Tibial nerve (tissue), 3 donors: ENCODE data around the gene ZNF777.

Experiments used
- POLR2A ChIP-seq, 2 donors: fragments of 450-650 bp; IDR thresholded peaks; one replicate each; pipeline ENCODE4 v1.6.1; 2017; ENCODE audit warnings: antibody characterized with exemption in 2 of 2, mild to moderate bottlenecking in 2 of 2, moderate library complexity in 2 of 2
- TF ChIP-seq, protein P1 (sequence below), 5 experiments: fragments of 200-600 bp in 3 of 5; fragments of 450-650 bp in 2 of 5; sonication (generic) in 3 of 5; IDR thresholded peaks; one replicate each; pipeline ENCODE4 v1.5.1; 2016 to 2019; ENCODE audit warnings: antibody characterized with exemption in 5 of 5, mild to moderate bottlenecking in 3 of 5, moderate library complexity in 2 of 5

DNA sequence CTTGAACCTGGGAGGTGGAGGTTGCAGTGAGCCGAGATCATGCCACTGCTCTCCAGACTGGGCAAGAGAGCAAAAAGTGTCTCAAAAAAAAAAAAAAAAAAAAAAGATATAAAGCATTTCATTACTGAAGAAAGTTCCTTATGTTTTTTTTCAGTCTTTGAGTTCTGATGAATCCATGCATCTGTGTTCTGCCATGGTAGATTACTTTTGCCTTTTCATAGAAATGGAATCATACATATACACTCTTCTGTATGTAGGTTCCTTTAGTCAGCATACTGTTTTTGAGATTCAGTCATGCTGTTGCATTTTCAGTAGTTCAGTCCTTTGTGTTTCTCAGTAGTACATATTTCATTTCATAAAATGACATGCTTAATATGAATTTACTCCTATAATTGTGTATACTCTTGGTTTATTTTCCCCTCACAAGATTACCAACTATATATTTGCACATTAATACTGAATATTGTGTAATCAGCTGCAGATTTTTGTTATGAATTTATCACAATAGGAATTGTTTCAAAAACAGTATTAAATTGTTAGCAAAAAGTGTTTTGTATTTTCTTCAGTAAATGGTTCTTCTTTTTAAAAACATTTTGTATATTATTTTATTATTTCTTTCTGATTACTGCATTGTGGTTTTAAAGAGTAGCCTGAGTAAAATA lies 2.8 kb upstream of the ZNF777 start:
- TF ChIP-seq, protein P1, sequence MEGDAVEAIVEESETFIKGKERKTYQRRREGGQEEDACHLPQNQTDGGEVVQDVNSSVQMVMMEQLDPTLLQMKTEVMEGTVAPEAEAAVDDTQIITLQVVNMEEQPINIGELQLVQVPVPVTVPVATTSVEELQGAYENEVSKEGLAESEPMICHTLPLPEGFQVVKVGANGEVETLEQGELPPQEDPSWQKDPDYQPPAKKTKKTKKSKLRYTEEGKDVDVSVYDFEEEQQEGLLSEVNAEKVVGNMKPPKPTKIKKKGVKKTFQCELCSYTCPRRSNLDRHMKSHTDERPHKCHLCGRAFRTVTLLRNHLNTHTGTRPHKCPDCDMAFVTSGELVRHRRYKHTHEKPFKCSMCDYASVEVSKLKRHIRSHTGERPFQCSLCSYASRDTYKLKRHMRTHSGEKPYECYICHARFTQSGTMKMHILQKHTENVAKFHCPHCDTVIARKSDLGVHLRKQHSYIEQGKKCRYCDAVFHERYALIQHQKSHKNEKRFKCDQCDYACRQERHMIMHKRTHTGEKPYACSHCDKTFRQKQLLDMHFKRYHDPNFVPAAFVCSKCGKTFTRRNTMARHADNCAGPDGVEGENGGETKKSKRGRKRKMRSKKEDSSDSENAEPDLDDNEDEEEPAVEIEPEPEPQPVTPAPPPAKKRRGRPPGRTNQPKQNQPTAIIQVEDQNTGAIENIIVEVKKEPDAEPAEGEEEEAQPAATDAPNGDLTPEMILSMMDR (IDR thresholded peaks at IDR 0.05), result no peak
- TF ChIP-seq POLR2A (IDR thresholded peaks at IDR 0.05), result no peak
